Measurements from ENCODE around the gene LRP1B.

DNA sequence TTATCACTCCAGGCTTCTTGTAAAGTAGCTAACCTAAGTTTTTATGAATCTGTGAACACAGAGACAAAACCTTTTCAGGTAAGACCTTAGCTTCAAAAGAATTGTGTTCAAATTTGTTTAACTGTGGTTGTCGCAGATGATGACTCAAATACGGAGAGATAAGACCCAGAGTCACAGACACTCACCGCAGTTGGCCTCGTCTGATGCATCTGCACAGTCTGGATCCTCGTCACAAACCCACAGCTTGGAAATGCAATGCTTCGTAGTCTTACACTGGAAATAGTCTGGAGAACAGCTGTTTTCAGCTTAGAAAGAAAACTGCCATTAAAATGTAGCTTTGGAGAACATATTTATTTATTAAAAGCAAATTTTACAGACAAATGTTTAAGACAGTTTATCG is 1688.5 kb downstream of the LRP1B start:
- TF ChIP-seq POLR2A (IDR thresholded peaks at IDR 0.05; ENCODE audit: low read depth, low read length) (no peak), TAF1 (IDR thresholded peaks at IDR 0.05; ENCODE audit: borderline replicate concordance, low read depth, low read length) (no peak)
